Motor neuron (in vitro differentiated cells): Measurements from ENCODE around the gene ELOB. TPM values are rescaled to one million over a fixed set of nuclear protein-coding genes. Genes with fewer than 3 reads are reported as not detected.

Experiments used
- ATAC-seq, 8 experiments: fragments of 200-7000 bp; cut with Tn5 transposase; replicated peaks in 6 of 8; 2 replicates each; pipeline ENCODE4 v1.8.0; 2021; ENCODE audit warnings: mild to moderate bottlenecking in 8 of 8, moderate library complexity in 8 of 8
- H3K27ac ChIP-seq, 2 donors: fragments of 250-450 bp; sonication (Bioruptor Pico); 2 replicates each; pipeline ENCODE4 v1.9.0; 2021; ENCODE audit warnings: antibody characterized with exemption in 2 of 2, mild to moderate bottlenecking in 2 of 2, moderate library complexity in 1 of 2
- H3K4me1 ChIP-seq, 2 donors: fragments of 250-450 bp; sonication (Bioruptor Pico); replicated peaks in 1 of 2; 2 replicates each; pipeline ENCODE4 v1.6.1; 2021; ENCODE audit warnings: antibody characterized with exemption in 2 of 2, mild to moderate bottlenecking in 2 of 2, moderate library complexity in 1 of 2
- H3K4me3 ChIP-seq, 5 donors: fragments of 250-450 bp; sonication (Bioruptor Pico); 2 replicates each; pipeline ENCODE4 v1.9.0; 2021; ENCODE audit warnings: antibody characterized with exemption in 5 of 5, mild to moderate bottlenecking in 5 of 5, moderate library complexity in 4 of 5
- WGBS, 10 experiments: fragments of 450-650 bp; shearing (Covaris generic); methylation state at CpG; one replicate each; pipeline ENCODE4 v1.0.0; 2022; 5-methylcytosine and 5-hydroxymethylcytosine counted together
- in situ Hi-C, 9 experiments: fragments of 400-800 bp; cut with MboI; loops; one replicate each; pipeline ENCODE4 v1.15.0; 2021; ENCODE audit warnings: low sequenced_read_pairs in 9 of 9, low pct_unique_long_range_greater_than_20kb in 2 of 9; ENCODE audit not compliant: unreplicated experiment in 9 of 9
- total RNA-seq, 8 experiments: library from RNA; unstranded; fragments of 300-600 nt; gene quantifications; 2 replicates each; pipeline versions ENCODE4 v1.2.3 to v1.2.4, GENCODE V29; 2022

ELOB gene
- total RNA-seq, 8 experiments from 2014 or later: 244 to 395 (median 281) TPM

GRCh38 chr16:2785101-2785991 is 8.3 kb upstream of the ELOB start:
- Histone ChIP-seq H3K27ac (no peak overlapping the region), H3K4me1 (peaks cover 4 to 8% of the 10 kb centered on the region in 2 donors), H3K4me3 (no peak overlapping the region)
- WGBS, 10 experiments: 30% methylated on average over 2 of the region's 79 CpGs; no CpG with 5 or more reads in 9 of the 10 experiments
- ATAC-seq: peak in 6 of 8 experiments; percentile 21 to 57 (median 43)
- in situ Hi-C loops: no loop called here

DNA sequence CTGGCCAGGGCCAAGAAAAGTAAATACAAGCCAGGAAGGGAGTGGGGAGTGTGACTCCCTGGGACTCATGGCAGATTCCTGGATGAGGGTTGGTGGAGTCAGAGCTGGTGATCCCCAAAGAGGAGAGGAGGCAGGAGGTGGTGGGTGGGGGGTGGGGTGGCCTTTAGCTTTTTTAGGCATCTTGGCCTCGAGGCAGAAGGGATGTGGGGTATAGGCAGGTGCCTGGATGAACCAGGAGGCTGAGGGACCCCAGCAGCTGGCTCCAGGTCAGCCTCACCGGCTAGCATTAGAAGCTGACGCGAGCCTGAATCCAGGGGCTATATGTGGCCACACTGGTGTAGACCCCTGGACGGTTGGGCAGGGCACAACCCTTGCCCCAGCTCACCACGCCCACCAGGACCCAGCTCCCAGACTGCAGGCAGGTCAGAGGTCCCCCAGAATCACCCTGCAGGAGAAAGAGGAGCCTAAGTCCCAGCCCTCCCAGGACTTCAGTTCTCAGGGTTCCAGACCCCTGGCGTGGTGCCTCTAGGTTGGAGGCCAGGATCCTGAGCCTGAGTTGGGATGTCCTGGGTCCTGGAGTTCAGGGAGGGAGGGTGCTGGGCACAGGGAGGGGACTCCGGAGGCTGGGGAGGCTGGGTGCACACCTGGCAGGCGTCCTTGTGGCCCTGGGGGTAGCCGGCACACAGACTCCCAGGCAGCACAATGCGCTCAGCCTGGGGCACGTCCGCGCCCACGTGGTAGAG is 7.4 kb upstream of the ELOB start:
- WGBS, 10 experiments: 80 to 100% methylated on average over 2 of the region's 15 CpGs; no CpG with 5 or more reads in 8 of the 10 experiments
- in situ Hi-C loops: no loop called here
- H3K27ac ChIP-seq: no peak overlapping the region
- no peak overlapping the region for H3K4me3 ChIP-seq
- peaks cover 3 to 4% of the 10 kb centered on the region in 2 donors for H3K4me1 ChIP-seq
- peak in 3 of 8 experiments; percentile 8 to 44 (median 23) for ATAC-seq

DNA sequence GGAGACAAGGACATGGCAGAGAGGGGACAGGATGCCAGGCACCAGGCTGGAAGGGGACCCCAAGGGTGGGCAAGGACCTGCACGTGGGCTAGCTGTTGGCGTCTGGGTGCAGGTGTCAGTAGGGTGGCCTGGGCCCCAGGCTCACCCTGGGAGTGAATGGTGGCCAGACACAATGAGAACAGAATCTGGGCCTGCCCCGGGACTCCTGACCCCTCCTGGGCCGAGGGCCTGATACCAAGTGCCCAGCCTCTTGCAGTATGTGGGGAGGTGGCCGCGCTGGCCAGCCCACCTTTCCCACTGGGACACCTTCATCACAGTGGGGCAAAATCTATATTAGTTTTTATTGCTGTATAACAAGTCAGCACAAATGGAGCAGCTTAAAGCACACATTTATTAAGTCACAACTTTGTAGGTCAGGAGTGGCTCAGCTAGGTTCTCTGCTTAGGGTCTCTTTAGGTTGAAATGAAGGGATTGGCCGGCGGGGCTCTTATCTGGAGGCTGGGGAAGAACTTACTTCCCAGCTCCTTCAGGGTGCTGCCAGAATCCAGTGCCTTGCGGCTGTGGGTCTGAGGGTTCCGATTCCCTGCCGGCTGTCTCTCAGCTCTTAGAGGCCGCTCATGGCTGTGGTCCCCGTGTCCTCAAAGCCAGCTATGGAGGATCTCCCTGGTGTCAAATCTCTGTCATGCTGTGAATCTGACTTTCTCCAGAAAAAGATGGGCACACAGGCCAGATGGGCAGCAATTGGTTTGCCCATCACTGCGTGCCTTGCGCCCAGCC is 6.7 kb upstream of the ELOB start:
- peaks cover 0 to 4% of the 10 kb centered on the region in 2 donors for H3K4me1 ChIP-seq
- no peak overlapping the region for H3K4me3 ChIP-seq
- ATAC-seq: no peak
- no peak overlapping the region for H3K27ac ChIP-seq
- 50 to 87% (median 73%) methylated on average over 1 to 10 of the region's 15 CpGs; no CpG with 5 or more reads in 2 of the 10 experiments for WGBS, 10 experiments
- in situ Hi-C loops: no loop called here

GRCh38 chr16:2782583-2783351 is 5.7 kb upstream of the ELOB start:
- H3K4me1 ChIP-seq: peaks cover 6 to 9% of the 10 kb centered on the region in 2 donors
- no peak overlapping the region for H3K27ac ChIP-seq
- WGBS, 10 experiments: 67 to 100% (median 86%) methylated on average over 2 to 9 of the region's 20 CpGs; no CpG with 5 or more reads in 3 of the 10 experiments
- H3K4me3 ChIP-seq: no peak overlapping the region
- ATAC-seq: no peak
- in situ Hi-C loops: no loop called here

DNA sequence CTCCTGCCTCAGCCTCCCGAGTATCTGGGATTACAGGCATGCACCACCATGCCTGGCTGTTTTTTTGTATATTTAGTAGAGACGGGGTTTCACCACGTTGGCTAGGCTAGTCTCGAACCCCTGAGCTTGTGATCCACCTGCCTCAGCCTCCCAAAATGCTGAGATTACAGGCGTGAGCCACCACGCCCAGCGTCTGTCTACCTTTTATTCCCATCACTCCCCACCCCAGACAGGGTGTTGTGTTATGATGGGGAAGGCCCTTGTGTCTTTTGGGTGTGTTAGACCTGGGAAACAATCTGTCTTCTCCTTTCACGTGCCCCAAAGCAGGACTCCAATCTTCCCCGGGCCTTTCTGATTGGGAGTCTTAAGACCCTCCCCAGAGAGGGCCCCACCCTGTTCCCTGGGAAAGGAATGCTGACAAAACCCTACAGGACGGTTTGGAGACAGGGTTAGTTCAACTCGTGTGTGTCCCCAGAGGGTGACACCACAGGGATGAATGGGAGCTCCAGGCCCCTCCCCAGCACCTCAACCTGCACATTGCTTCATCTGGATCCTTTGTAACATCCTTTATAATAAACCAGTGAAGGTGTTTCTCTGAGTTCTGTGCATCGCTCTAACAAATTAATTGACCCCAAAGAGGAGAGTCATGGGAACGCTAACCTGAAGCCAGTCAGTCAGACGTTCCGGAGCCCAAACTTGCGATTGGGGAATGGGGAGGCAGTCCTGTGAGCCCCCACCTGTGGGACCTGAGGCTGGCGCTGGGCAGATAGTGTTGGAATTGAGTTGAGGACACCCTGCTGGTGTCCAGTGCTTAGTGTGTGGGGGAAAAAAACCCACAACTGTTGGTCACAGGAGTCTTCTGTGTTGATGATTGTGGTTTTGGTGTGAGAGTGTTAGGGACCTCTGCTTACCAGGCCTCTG is 3.2 kb upstream of the ELOB start:
- Histone ChIP-seq H3K27ac (no peak overlapping the region), H3K4me3 (no peak overlapping the region), H3K4me1 (peaks cover 10 to 15% of the 10 kb centered on the region in 2 donors)
- 10 to 92% (median 60%) methylated on average over 1 to 8 of the region's 17 CpGs; no CpG with 5 or more reads in 3 of the 10 experiments for WGBS, 10 experiments
- no peak for ATAC-seq
- in situ Hi-C loops: no loop called here

DNA sequence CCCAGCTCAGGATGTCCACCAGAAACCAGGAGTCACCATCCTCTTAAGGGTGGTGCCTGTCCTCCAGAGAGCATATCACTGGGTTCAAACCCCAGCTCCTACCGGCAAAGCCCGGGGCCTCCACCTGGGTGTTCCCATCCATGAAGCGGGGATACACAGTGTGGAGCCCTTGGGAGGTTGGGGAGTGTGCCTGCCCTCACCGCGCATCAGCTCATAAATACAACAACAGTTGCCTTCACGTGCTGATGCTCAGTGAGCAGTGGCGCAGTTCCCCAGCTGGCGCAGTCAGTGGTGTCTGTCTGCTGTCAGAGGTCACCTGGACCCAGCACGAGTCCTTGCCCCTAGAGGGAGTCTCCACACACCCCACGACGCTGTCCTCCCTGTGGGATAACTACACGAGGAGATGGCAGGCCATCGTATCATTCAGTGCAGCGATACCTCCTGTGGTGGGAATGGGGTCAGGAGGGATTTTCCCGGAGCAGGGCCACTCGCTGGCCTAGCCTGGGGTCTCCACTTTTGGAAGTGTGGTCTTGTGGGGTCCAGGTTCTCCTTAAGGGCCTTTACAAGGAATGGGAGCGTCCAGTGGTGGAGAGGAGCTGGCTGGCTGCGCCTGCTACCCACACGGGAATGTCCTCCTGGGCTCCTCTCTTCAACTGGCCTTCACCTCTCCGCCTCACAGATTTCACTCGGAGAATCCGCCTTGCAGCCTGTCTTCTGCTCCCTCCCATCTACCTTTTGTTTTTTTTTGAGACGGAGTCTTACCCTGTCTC is 2.3 kb upstream of the ELOB start:
- no peak overlapping the region for H3K4me3 ChIP-seq
- no peak for ATAC-seq
- WGBS, 10 experiments: 77 to 100% (median 96%) methylated on average over 1 to 8 of the region's 23 CpGs; no CpG with 5 or more reads in 2 of the 10 experiments

DNA sequence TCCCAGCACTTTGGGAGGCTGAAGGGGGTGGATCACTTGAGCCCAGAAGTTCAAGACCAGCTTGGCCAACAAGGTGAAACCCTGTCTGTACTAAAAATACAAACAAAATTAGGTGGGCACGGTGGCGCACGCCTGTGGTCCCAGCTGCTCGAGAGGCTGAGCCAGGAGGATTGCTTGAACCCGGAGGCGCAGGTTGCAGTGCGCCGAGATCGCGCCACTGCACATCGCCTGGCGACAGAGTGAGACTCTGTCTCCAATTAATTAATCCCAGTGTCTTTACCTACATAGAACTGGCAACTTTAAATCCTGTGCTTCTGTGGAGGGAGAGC is 1.5 kb upstream of the ELOB start:
- in situ Hi-C loops: no loop called here
- peak overlapping the region in 1 of 2 donors; percentile 100 for H3K27ac ChIP-seq
- ATAC-seq: no peak
- H3K4me3 ChIP-seq: peak overlapping the region; percentile 72 to 97 (median 93)
- WGBS, 10 experiments: 96 to 100% (median 100%) methylated on average over 1 to 12 of the region's 12 CpGs; no CpG with 5 or more reads in 5 of the 10 experiments
- H3K4me1 ChIP-seq: peaks cover 10 to 14% of the 10 kb centered on the region in 2 donors

More for the DNA sequence above, 2.3 kb upstream of the ELOB start:
- H3K27ac ChIP-seq: no peak overlapping the region
- H3K4me1 ChIP-seq: peaks cover 10 to 14% of the 10 kb centered on the region in 2 donors
- in situ Hi-C loops: no loop called here

GRCh38 chr16:2777903-2778629 is 986 bp upstream of the ELOB start:
- in situ Hi-C loops: no loop called here
- Histone ChIP-seq H3K27ac (peak overlapping the region; percentile 100), H3K4me1 (peaks cover 10 to 14% of the 10 kb centered on the region in 2 donors), H3K4me3 (peak overlapping the region; percentile 72 to 97 (median 93))
- ATAC-seq: peak; percentile 6 to 38 (median 18)
- 0 to 75% (median 12%) methylated on average over 1 to 17 of the region's 27 CpGs for WGBS, 10 experiments

GRCh38 chr16:2776500-2777139 is 460 bp downstream of the ELOB start:
- 0 to 7% (median 0%) methylated on average over 3 to 15 of the region's 72 CpGs; no CpG with 5 or more reads in 7 of the 10 experiments for WGBS, 10 experiments
- peak; percentile 10 to 59 (median 52) for ATAC-seq
- Histone ChIP-seq H3K4me3 (peak overlapping the region; percentile 72 to 97 (median 93)), H3K4me1 (peaks cover 10 to 14% of the 10 kb centered on the region in 2 donors), H3K27ac (peak overlapping the region; percentile 100)
- in situ Hi-C loops: no loop called here
